HepG2 (cell line): Measurements from ENCODE around the gene ZNF33A. TPM values are rescaled to one million over a fixed set of nuclear protein-coding genes. Genes with fewer than 3 reads are reported as not detected.

Experiments used
- AHR ChIP-seq: IDR thresholded peaks from 2 replicates; pipeline ENCODE4 v1.6.1; 2018; ENCODE audit warnings: missing genetic modification reagents, missing compliant biosample characterization
- ELF4 ChIP-seq: sonication (generic); formaldehyde crosslinking; IDR thresholded peaks from 2 replicates; pipeline ENCODE4 v1.5.0; 2020; ENCODE audit warnings: missing genetic modification reagents, mild to moderate bottlenecking, moderate library complexity, borderline replicate concordance
- FOXP1 ChIP-seq, 2 experiments: fragments of 450-650 bp in 1 of 2; IDR thresholded peaks; 2 replicates each; pipeline ENCODE4 v1.6.1; 2017 to 2018; ENCODE audit warnings: antibody characterized with exemption in 1 of 2
- HCFC1 ChIP-seq: fragments of 150-350 bp; IDR thresholded peaks from 2 replicates; pipeline ENCODE4 v1.6.1; 2014; ENCODE audit warnings: low read depth, low read length
- KDM1A ChIP-seq: IDR thresholded peaks from 2 replicates; pipeline ENCODE4 v1.6.1; 2016; ENCODE audit warnings: missing compliant biosample characterization
- KDM5A ChIP-seq: fragments of 200-600 bp; sonication (generic); IDR thresholded peaks from 2 replicates; pipeline ENCODE4 v1.7.0; 2018; ENCODE audit warnings: antibody characterized with exemption, mild to moderate bottlenecking, low read length, borderline replicate concordance
- MAZ ChIP-seq, 2 experiments: sonication (generic) in 1 of 2; formaldehyde crosslinking in 1 of 2; IDR thresholded peaks; 2 replicates each; pipeline versions ENCODE4 v1.5.0 to v1.6.1; 2012 to 2020; ENCODE audit warnings: low read depth in 2 of 2, mild to moderate bottlenecking in 2 of 2, borderline replicate concordance in 1 of 2, improper control_type of control experiment in 1 of 2, low read length in 1 of 2, missing genetic modification reagents in 1 of 2, moderate library complexity in 1 of 2
- RAD21 ChIP-seq: fragments of 450-650 bp; formaldehyde crosslinking; IDR thresholded peaks from 2 replicates; pipeline ENCODE4 v1.5.0; 2020; ENCODE audit warnings: mild to moderate bottlenecking
- SYNCRIP ChIP-seq: fragments of 200-400 bp; formaldehyde crosslinking; IDR thresholded peaks from 2 replicates; pipeline ENCODE4 v1.6.1; 2018; ENCODE audit warnings: mild to moderate bottlenecking, low read depth, low read length; ENCODE audit not compliant: insufficient read depth
- TEAD3 ChIP-seq: optimal IDR thresholded peaks from 2 replicates; pipeline ENCODE3; 2016; ENCODE audit warnings: borderline replicate concordance
- TGIF2 ChIP-seq: IDR thresholded peaks from 2 replicates; pipeline ENCODE4 v1.6.1; 2016; ENCODE audit warnings: control low read depth, missing compliant biosample characterization
- YEATS4 ChIP-seq: sonication (generic); formaldehyde crosslinking; IDR thresholded peaks from 2 replicates; pipeline ENCODE4 v1.4.0; 2020; ENCODE audit warnings: missing genetic modification reagents, borderline replicate concordance
- ZFX ChIP-seq: sonication (generic); formaldehyde crosslinking; IDR thresholded peaks from 2 replicates; pipeline ENCODE4 v1.4.0; 2020; ENCODE audit warnings: mild to moderate bottlenecking, low read depth, missing genetic modification reagents, moderate library complexity
- ZNF121 ChIP-seq: sonication (generic); formaldehyde crosslinking; IDR thresholded peaks from 2 replicates; pipeline ENCODE4 v1.5.0; 2020; ENCODE audit warnings: mild to moderate bottlenecking, missing genetic modification reagents
- ZNF138 ChIP-seq: sonication (generic); formaldehyde crosslinking; IDR thresholded peaks from 2 replicates; pipeline ENCODE4 v1.5.0; 2020; ENCODE audit warnings: mild to moderate bottlenecking, low read depth, missing genetic modification reagents
- ZNF44 ChIP-seq: sonication (generic); formaldehyde crosslinking; IDR thresholded peaks from 2 replicates; pipeline ENCODE4 v1.5.1; 2020; ENCODE audit warnings: mild to moderate bottlenecking, missing genetic modification reagents
- ZNF558 ChIP-seq: sonication (generic); formaldehyde crosslinking; IDR thresholded peaks from 2 replicates; pipeline ENCODE4 v1.9.0; 2022; ENCODE audit warnings: mild to moderate bottlenecking, missing genetic modification reagents, borderline replicate concordance
- ZNF7 ChIP-seq: IDR thresholded peaks from 2 replicates; pipeline ENCODE4 v1.6.1; 2016; ENCODE audit warnings: missing biosample characterization, missing genetic modification reagents
- polyA plus RNA-seq, 8 experiments: library from polyadenylated mRNA; depleted of rRNA in 3 of 8; stranded (reverse) in 7 of 8; unstranded in 1 of 8; fragments of >200 nt; fragmentation: Illumina TruSeq in 4 of 8; extraction: Trizol in 4 of 8; gene quantifications; 2 replicates each; pipeline versions ENCODE4 v1.2.1 to v1.2.3, GENCODE V29; 2011 to 2016; ENCODE audit warnings: low read depth in 4 of 8, missing spikeins in 1 of 8, mixed read lengths in 1 of 8; ENCODE audit not compliant: insufficient read depth in 1 of 8
- total RNA-seq, 5 experiments: library from RNA; depleted of rRNA; stranded (reverse); fragments of >200 nt; fragmentation: Illumina TruSeq; extraction: Trizol; gene quantifications; 2 replicates each; pipeline ENCODE4 v1.2.3, GENCODE V29; 2016; ENCODE audit warnings: low read depth in 1 of 5
- TF ChIP-seq, protein P1 (sequence below): sonication (generic); IDR thresholded peaks from 2 replicates; pipeline ENCODE4 v1.6.1; 2016; ENCODE audit warnings: low read depth, borderline replicate concordance
- TF ChIP-seq, protein P2 (sequence below): sonication (generic); formaldehyde crosslinking; IDR thresholded peaks from 2 replicates; pipeline ENCODE4; 2020; ENCODE audit warnings: missing genetic modification reagents, mild to moderate bottlenecking, borderline replicate concordance
- TF ChIP-seq, protein P3 (sequence below): sonication (generic); formaldehyde crosslinking; IDR thresholded peaks from 2 replicates; pipeline ENCODE4 v1.5.0; 2020; ENCODE audit warnings: missing genetic modification reagents
- TF ChIP-seq, protein P4 (sequence below): sonication (generic); formaldehyde crosslinking; IDR thresholded peaks from 2 replicates; pipeline ENCODE4 v1.8.1; 2022; ENCODE audit warnings: mild to moderate bottlenecking, missing genetic modification reagents

Gene ZNF33A
- total and polyA plus RNA-seq, 2 of the 13 experiments (the other 11 are each of a cell fraction or from before 2014, with no cell fraction given): 13.1 to 22.5 TPM

DNA sequence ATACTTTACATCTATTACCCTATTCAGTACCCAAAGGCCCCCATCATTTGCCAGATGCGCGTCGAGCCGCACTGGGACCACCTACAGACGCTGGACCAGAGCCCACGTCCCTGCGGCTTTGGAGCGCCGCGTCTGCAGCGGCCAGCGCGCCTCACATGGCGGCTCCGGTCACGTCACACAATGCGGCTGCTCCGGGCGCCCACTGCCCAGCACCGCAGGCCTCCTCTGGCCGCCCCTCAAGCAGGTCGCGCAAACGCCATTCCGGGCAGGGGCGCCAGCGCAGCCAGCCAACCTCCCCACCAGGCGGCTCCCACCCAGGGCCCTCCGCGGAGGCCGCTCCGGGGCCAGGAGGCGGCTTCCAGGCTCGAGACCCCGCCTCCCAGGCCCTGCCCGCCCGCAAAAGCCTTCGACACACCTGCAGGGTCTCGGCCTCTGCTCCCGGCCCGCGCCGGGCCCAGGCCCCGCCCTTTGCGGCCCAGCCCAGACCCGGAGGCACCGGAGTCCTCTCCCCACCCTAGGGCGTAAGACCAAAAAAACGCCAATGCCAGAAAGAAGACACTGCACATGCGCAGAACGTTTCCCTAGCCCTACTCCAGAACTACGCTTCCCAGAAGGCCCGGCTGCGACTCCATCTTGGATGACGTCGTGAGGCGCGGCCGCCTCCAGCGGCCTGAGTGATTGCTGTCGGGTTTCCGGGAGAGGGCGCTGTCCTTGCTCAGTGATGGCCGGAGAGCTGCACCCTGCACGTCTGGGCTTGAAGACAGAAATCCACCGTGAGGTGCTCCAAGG lies 34.2 kb upstream of the ZNF33A start, which contains the start of gene ZNF25 (continued):
- TF ChIP-seq, protein P1, sequence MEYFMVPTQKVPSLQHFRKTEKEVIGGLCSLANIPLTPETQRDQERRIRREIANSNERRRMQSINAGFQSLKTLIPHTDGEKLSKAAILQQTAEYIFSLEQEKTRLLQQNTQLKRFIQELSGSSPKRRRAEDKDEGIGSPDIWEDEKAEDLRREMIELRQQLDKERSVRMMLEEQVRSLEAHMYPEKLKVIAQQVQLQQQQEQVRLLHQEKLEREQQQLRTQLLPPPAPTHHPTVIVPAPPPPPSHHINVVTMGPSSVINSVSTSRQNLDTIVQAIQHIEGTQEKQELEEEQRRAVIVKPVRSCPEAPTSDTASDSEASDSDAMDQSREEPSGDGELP: peak; percentile 33; the same call in 1 of the 2 replicates
- TF ChIP-seq ZNF44 (CRISPR knock-in tag) (0 out of 2 replicates have a peak, but pooled peaks have one; percentile 63), RAD21 (CRISPR knock-in tag) (peak; percentile 53), ELF4 (CRISPR knock-in tag) (peak; percentile 68), ZNF138 (peak; percentile 81; the same call in 1 of the 2 replicates), SYNCRIP (no peak), HCFC1 (peak; percentile 97), MAZ (IDR thresholded peaks at IDR 0.05; ENCODE audit: borderline replicate concordance, low read depth, low read length) (peak; percentile 70; the same call in 1 of the 2 replicates), MAZ (CRISPR knock-in tag; IDR thresholded peaks at IDR 0.05; ENCODE audit: low read depth) (peak; percentile 91), KDM5A (no peak), KDM1A (CRISPR knock-in tag) (no peak), YEATS4 (CRISPR knock-in tag) (peak; percentile 89), ZNF558 (CRISPR knock-in tag) (peak; percentile 66; the same call in 1 of the 2 replicates), TEAD3 (CRISPR knock-in tag) (peak; percentile 3), ZNF121 (CRISPR knock-in tag) (peak; percentile 87), ZNF7 (no peak), AHR (CRISPR knock-in tag) (peak; percentile 48; the same call in 1 of the 2 replicates), ZFX (CRISPR knock-in tag) (peak; percentile 98), TGIF2 (CRISPR knock-in tag) (no peak), FOXP1 (IDR thresholded peaks at IDR 0.05) (no peak), FOXP1 (CRISPR knock-in tag; IDR thresholded peaks at IDR 0.05) (no peak)
- TF ChIP-seq, protein P2, sequence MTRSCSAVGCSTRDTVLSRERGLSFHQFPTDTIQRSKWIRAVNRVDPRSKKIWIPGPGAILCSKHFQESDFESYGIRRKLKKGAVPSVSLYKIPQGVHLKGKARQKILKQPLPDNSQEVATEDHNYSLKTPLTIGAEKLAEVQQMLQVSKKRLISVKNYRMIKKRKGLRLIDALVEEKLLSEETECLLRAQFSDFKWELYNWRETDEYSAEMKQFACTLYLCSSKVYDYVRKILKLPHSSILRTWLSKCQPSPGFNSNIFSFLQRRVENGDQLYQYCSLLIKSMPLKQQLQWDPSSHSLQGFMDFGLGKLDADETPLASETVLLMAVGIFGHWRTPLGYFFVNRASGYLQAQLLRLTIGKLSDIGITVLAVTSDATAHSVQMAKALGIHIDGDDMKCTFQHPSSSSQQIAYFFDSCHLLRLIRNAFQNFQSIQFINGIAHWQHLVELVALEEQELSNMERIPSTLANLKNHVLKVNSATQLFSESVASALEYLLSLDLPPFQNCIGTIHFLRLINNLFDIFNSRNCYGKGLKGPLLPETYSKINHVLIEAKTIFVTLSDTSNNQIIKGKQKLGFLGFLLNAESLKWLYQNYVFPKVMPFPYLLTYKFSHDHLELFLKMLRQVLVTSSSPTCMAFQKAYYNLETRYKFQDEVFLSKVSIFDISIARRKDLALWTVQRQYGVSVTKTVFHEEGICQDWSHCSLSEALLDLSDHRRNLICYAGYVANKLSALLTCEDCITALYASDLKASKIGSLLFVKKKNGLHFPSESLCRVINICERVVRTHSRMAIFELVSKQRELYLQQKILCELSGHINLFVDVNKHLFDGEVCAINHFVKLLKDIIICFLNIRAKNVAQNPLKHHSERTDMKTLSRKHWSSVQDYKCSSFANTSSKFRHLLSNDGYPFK (CRISPR knock-in tag): peak; percentile 65; the same call in 1 of the 2 replicates
- TF ChIP-seq, protein P3, sequence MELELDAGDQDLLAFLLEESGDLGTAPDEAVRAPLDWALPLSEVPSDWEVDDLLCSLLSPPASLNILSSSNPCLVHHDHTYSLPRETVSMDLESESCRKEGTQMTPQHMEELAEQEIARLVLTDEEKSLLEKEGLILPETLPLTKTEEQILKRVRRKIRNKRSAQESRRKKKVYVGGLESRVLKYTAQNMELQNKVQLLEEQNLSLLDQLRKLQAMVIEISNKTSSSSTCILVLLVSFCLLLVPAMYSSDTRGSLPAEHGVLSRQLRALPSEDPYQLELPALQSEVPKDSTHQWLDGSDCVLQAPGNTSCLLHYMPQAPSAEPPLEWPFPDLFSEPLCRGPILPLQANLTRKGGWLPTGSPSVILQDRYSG (CRISPR knock-in tag): peak; percentile 30; the same call in 1 of the 2 replicates
- TF ChIP-seq, protein P4, sequence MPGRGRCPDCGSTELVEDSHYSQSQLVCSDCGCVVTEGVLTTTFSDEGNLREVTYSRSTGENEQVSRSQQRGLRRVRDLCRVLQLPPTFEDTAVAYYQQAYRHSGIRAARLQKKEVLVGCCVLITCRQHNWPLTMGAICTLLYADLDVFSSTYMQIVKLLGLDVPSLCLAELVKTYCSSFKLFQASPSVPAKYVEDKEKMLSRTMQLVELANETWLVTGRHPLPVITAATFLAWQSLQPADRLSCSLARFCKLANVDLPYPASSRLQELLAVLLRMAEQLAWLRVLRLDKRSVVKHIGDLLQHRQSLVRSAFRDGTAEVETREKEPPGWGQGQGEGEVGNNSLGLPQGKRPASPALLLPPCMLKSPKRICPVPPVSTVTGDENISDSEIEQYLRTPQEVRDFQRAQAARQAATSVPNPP (CRISPR knock-in tag): no peak
